ENCODE results near the gene CLEC3A.

DNA sequence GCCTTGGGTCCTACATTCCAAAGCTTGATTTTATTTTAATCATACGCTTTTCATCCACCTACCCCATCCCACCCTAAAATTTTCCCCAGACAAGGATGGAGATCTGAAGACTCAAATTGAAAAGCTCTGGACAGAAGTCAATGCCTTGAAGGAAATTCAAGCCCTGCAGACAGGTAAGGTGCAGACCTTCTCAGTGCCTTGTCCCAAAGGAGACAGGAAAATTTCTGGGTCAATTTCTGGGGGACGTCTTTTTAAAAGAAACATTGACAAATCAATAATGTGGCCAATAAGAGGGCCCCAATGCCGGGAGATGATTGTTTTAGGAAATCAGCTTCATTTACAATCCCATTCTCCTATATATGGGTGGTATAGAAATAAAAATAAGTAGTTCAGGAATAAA is 5.7 kb downstream of the CLEC3A start:
- TF ChIP-seq, protein P1, sequence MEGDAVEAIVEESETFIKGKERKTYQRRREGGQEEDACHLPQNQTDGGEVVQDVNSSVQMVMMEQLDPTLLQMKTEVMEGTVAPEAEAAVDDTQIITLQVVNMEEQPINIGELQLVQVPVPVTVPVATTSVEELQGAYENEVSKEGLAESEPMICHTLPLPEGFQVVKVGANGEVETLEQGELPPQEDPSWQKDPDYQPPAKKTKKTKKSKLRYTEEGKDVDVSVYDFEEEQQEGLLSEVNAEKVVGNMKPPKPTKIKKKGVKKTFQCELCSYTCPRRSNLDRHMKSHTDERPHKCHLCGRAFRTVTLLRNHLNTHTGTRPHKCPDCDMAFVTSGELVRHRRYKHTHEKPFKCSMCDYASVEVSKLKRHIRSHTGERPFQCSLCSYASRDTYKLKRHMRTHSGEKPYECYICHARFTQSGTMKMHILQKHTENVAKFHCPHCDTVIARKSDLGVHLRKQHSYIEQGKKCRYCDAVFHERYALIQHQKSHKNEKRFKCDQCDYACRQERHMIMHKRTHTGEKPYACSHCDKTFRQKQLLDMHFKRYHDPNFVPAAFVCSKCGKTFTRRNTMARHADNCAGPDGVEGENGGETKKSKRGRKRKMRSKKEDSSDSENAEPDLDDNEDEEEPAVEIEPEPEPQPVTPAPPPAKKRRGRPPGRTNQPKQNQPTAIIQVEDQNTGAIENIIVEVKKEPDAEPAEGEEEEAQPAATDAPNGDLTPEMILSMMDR (conservative IDR thresholded peaks at IDR 0.05 in 1 of 2, IDR thresholded peaks at IDR 0.05 in 1 of 2; ENCODE audit: extremely low read depth in 1 of 2, insufficient read depth in 1 of 2, low read depth in 1 of 2, low read length in 2 of 2): no peak
- no peak for TF ChIP-seq EZH2 (IDR thresholded peaks at IDR 0.05; ENCODE audit: borderline replicate concordance, low read length)
